B cell (primary cell): ENCODE data around the gene FGF4. TPM values are rescaled to one million over a fixed set of nuclear protein-coding genes. Genes with fewer than 3 reads are reported as not detected.

Experiments used
- ATAC-seq: fragments of 200-7000 bp; cut with Tn5 transposase; one replicate; pipeline ENCODE4 v1.10.0; 2021; ENCODE audit warnings: low read depth, mild to moderate bottlenecking, moderate number of reproducible peaks, moderate library complexity
- CTCF ChIA-PET: fragments of 350-600 bp; sonication (Branson Sonifier 250); formaldehyde crosslinking; loops from one replicate; lab custom pipeline; 2021; ENCODE audit warnings: antibody characterized with exemption, inconsistent platforms; lab: Charles Lee
- POLR2A ChIA-PET: fragments of 350-600 bp; sonication (Branson Sonifier 250); formaldehyde crosslinking; loops from one replicate; lab custom pipeline; 2021; ENCODE audit warnings: antibody characterized with exemption; lab: Charles Lee
- DNase-seq: peaks from one replicate; pipeline ENCODE4 v3.0.0; 2013
- H2AFZ ChIP-seq: 2 replicates; pipeline ENCODE4 v1.6.1; 2012; ENCODE audit warnings: mild to moderate bottlenecking, low read depth, low read length; ENCODE audit not compliant: insufficient read depth, poor library complexity, severe bottlenecking
- H3K27ac ChIP-seq, 2 donors: 1 replicate in 1 of 2; 2 replicates in 1 of 2; pipeline ENCODE4 v1.5.1; 2012 to 2013; ENCODE audit warnings: low read length in 2 of 2, mild to moderate bottlenecking in 2 of 2, moderate library complexity in 1 of 2
- H3K27me3 ChIP-seq, 4 experiments: fragments of 200-600 bp in 1 of 4; sonication (generic) in 1 of 4; replicated peaks in 1 of 4; 1 replicate in 2 of 4; 2 replicates in 2 of 4; pipeline versions ENCODE4 v1.6.1 to v1.7.0; 2013 to 2016; ENCODE audit warnings: low read length in 3 of 4, mild to moderate bottlenecking in 2 of 4, mixed read lengths in 1 of 4, moderate library complexity in 1 of 4; ENCODE audit not compliant: insufficient read depth in 4 of 4, control insufficient read depth in 3 of 4; ENCODE audit errors: control extremely low read depth in 1 of 4
- H3K36me3 ChIP-seq, 2 experiments: replicated peaks in 1 of 2; 1 replicate in 1 of 2; 2 replicates in 1 of 2; pipeline versions ENCODE4 v1.6.1 to v1.7.1; 2013; ENCODE audit warnings: low read length in 1 of 2; ENCODE audit not compliant: insufficient read depth in 2 of 2, control insufficient read depth in 1 of 2; ENCODE audit errors: control extremely low read depth in 1 of 2, extremely low read depth in 1 of 2
- H3K4me1 ChIP-seq, 2 donors: fragments of 200-600 bp in 1 of 2; sonication (generic) in 1 of 2; 1 replicate in 1 of 2; 2 replicates in 1 of 2; pipeline versions ENCODE4 v1.5.1 to v1.6.1; 2013 to 2017; ENCODE audit warnings: low read length in 2 of 2; ENCODE audit not compliant: control insufficient read depth in 2 of 2, insufficient read depth in 2 of 2
- H3K4me2 ChIP-seq: replicated peaks from 2 replicates; pipeline ENCODE3; 2012; ENCODE audit warnings: mild to moderate bottlenecking, low read depth, low read length; ENCODE audit not compliant: poor library complexity, severe bottlenecking
- H3K4me3 ChIP-seq, 5 experiments: fragments of 200-600 bp in 1 of 5; sonication (generic) in 1 of 5; 1 replicate in 3 of 5; 2 replicates in 2 of 5; pipeline versions ENCODE4 v1.5.1 to v1.7.0; 2011 to 2016; ENCODE audit warnings: low read length in 4 of 5, mild to moderate bottlenecking in 4 of 5, low read depth in 2 of 5, control low read depth in 1 of 5, moderate library complexity in 1 of 5; ENCODE audit not compliant: insufficient read depth in 1 of 5; ENCODE audit errors: control extremely low read depth in 1 of 5, extremely low read depth in 1 of 5
- H3K79me2 ChIP-seq: fragments of 200-600 bp; sonication (generic); one replicate; pipeline ENCODE4 v1.6.0; 2016; ENCODE audit warnings: low read length; ENCODE audit not compliant: control insufficient read depth, insufficient read depth
- H3K9ac ChIP-seq: fragments of 200-600 bp; sonication (generic); 2 replicates; pipeline ENCODE4 v1.6.1; 2017; ENCODE audit warnings: mild to moderate bottlenecking, low read length, moderate library complexity
- H3K9me3 ChIP-seq, 3 donors: one replicate each; pipeline versions ENCODE4 v1.6.1 to v1.7.1; 2013; ENCODE audit warnings: low read length in 2 of 3; ENCODE audit not compliant: control insufficient read depth in 2 of 3, insufficient read depth in 1 of 3; ENCODE audit errors: control extremely low read depth in 1 of 3
- H4K20me1 ChIP-seq: 2 replicates; pipeline ENCODE4 v1.6.0; 2012; ENCODE audit warnings: mild to moderate bottlenecking, low read length; ENCODE audit not compliant: insufficient read depth, control insufficient read depth, poor library complexity, severe bottlenecking
- H3K27ac Mint-ChIP-seq: one replicate; pipeline ENCODE4 v1.8.0; 2021; ENCODE audit warnings: mixed read lengths
- H3K27me3 Mint-ChIP-seq: one replicate; pipeline ENCODE4 v1.8.0; 2021; ENCODE audit warnings: mixed read lengths
- H3K4me1 Mint-ChIP-seq: one replicate; pipeline ENCODE4 v1.8.0; 2021; ENCODE audit warnings: mixed read lengths
- H3K4me3 Mint-ChIP-seq: one replicate; pipeline ENCODE4 v1.8.0; 2021; ENCODE audit warnings: mixed read lengths
- H3K9me3 Mint-ChIP-seq: one replicate; pipeline ENCODE4 v1.8.0; 2022; ENCODE audit warnings: mixed read lengths; ENCODE audit not compliant: insufficient read depth
- CTCF ChIP-seq: fragments of 200-600 bp; IDR thresholded peaks from one replicate; pipeline ENCODE4 v1.8.0; 2022; ENCODE audit warnings: antibody characterized with exemption, mild to moderate bottlenecking
- EZH2 ChIP-seq: IDR thresholded peaks from 2 replicates; pipeline ENCODE4 v1.6.1; 2012; ENCODE audit warnings: borderline replicate concordance, low read depth, mild to moderate bottlenecking, moderate library complexity, low read length; ENCODE audit not compliant: insufficient read depth, poor library complexity, severe bottlenecking
- WGBS: methylation state at CpG from one replicate; pipeline ENCODE4 v1.1.5; 2013; ENCODE audit warnings: missing lambda C conversion rate; ENCODE audit not compliant: insufficient coverage; 5-methylcytosine and 5-hydroxymethylcytosine counted together
- intact Hi-C: fragments of 100-400 bp; cut with micrococcal nuclease; formaldehyde crosslinking; loops from one replicate; pipeline ENCODE4 v1.10.0; 2022
- polyA plus RNA-seq: library from polyadenylated mRNA; depleted of rRNA; stranded (reverse); fragments of >200 nt; gene quantifications from 2 replicates; pipeline ENCODE4 v1.2.3, GENCODE V29; 2012
- total RNA-seq, 2 donors: library from RNA; stranded (reverse); fragments of 120-200 nt in 1 of 2; gene quantifications; 1 replicate in 1 of 2; 2 replicates in 1 of 2; pipeline versions ENCODE4 v1.2.3 to v1.2.4, GENCODE V29; 2013 to 2022

The FGF4 gene
- total and polyA plus RNA-seq, 2 donors (not counting 1 experiment from before 2014, with no cell fraction given), result not detected

- 96% methylated on average over 9 of the region's 9 CpGs for WGBS
- CTCF ChIA-PET, result no interaction called here
- H3K4me1 ChIP-seq, result no peaks in the 10 kb centered on the region
- POLR2A ChIA-PET, result no interaction called here
- no peak overlapping the region for H3K4me2 ChIP-seq
- no peak overlapping the region for H3K27ac Mint-ChIP-seq
- peaks cover 0 to 28% (median 4%) of the 10 kb centered on the region in 4 experiments for H3K27me3 ChIP-seq
- no peak overlapping the region for H3K4me3 Mint-ChIP-seq
- H3K9me3 ChIP-seq, result peaks cover 0 to 22% (median 0%) of the 10 kb centered on the region in 3 donors
- H2AFZ ChIP-seq, result no peak overlapping the region
- no peak for TF ChIP-seq EZH2
- no peak for TF ChIP-seq CTCF
- H3K4me3 ChIP-seq, result no peak overlapping the region
- ATAC-seq (no peak), DNase-seq (no peak)
- peaks cover 2% of the 10 kb centered on the region for H3K9me3 Mint-ChIP-seq
- H3K4me1 Mint-ChIP-seq, result no peaks in the 10 kb centered on the region
- no peaks in the 10 kb centered on the region for H4K20me1 ChIP-seq
- H3K36me3 ChIP-seq, result no peaks in the 10 kb centered on the region
- no peak overlapping the region for H3K27ac ChIP-seq
- intact Hi-C loops, result no loop called here
- H3K79me2 ChIP-seq, result no peaks in the 10 kb centered on the region
- no peak overlapping the region for H3K9ac ChIP-seq
- H3K27me3 Mint-ChIP-seq, result peaks cover 44% of the 10 kb centered on the region
These were observed 45.9 kb downstream of the FGF4 start for GRCh38 chr11:69729252-69729651.

DNA sequence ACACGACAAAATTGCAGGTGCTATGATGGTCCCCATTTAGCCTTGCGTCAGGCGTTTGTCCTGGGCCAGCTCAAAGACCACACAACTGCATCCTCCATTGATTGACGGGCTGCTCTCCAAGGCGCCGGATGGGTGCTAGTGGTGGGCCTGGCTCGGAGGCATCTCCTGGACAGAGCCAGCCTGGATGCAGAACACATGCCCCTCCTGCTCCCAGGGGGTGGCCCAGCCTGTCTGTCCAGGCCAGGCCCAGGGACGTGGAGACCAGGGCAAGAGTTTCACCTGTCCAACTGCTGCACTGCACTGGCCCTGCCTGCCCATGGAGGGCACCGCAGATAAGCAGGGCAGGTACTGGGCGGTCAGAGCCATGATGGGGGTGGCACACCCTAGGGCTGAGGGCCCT lies 47.9 kb downstream of the FGF4 start:
- Histone ChIP-seq H3K27me3 (peaks cover 0 to 31% (median 4%) of the 10 kb centered on the region in 4 experiments), H3K4me3 (no peak overlapping the region), H4K20me1 (no peaks in the 10 kb centered on the region), H3K27ac (no peak overlapping the region), H3K4me2 (no peak overlapping the region), H3K9me3 (peaks cover 0 to 11% (median 0%) of the 10 kb centered on the region in 3 donors), H3K36me3 (no peaks in the 10 kb centered on the region), H3K79me2 (no peaks in the 10 kb centered on the region), H3K4me1 (no peaks in the 10 kb centered on the region), H3K9ac (no peak overlapping the region), H2AFZ (no peak overlapping the region)
- Mint-ChIP-seq H3K27me3 (peaks cover 57% of the 10 kb centered on the region), H3K27ac (no peak overlapping the region), H3K9me3 (no peaks in the 10 kb centered on the region), H3K4me3 (no peak overlapping the region), H3K4me1 (no peaks in the 10 kb centered on the region)
- TF ChIP-seq CTCF, result no peak
- no peak for TF ChIP-seq EZH2
- CTCF ChIA-PET, result no interaction called here
- DNase-seq (no peak), ATAC-seq (no peak)
- 91% methylated on average over 10 of the region's 10 CpGs for WGBS
- intact Hi-C loops, result no loop called here
- POLR2A ChIA-PET, result no interaction called here
